GM23338 (cell line): ENCODE results near the gene GRIK2. TPM values are rescaled to one million over a fixed set of nuclear protein-coding genes. Genes with fewer than 3 reads are reported as not detected.

Source experiments
- ATAC-seq: fragments of 200-7000 bp; cut with Tn5 transposase; 3 replicates; pipeline ENCODE4 v1.9.1; 2020
- DNase-seq: peaks from one replicate; pipeline ENCODE4 v3.0.0-alpha.2; 2015; ENCODE audit warnings: low spot score
- H2AFZ ChIP-seq: fragments of 200-600 bp; sonication (generic); 2 replicates; pipeline ENCODE4 v1.8.0; 2016; ENCODE audit warnings: antibody characterized with exemption, mild to moderate bottlenecking, moderate library complexity
- H3F3A ChIP-seq: fragments of 200-600 bp; sonication (generic); replicated peaks from 2 replicates; pipeline ENCODE4 v1.8.0; 2017; ENCODE audit warnings: antibody characterized with exemption, mixed run types, low read depth
- H3K27ac ChIP-seq: fragments of 200-600 bp; sonication (generic); 2 replicates; pipeline ENCODE4 v1.6.1; 2016; ENCODE audit warnings: low read depth
- H3K27me3 ChIP-seq: fragments of 200-600 bp; sonication (generic); 2 replicates; pipeline ENCODE4 v1.8.0; 2016; ENCODE audit warnings: mild to moderate bottlenecking, mixed run types, moderate library complexity; ENCODE audit not compliant: insufficient read depth
- H3K36me3 ChIP-seq: fragments of 200-600 bp; sonication (generic); 2 replicates; pipeline ENCODE4 v1.8.0; 2016; ENCODE audit warnings: mild to moderate bottlenecking; ENCODE audit not compliant: insufficient read depth
- H3K4me1 ChIP-seq: fragments of 200-600 bp; sonication (generic); 2 replicates; pipeline ENCODE4 v1.8.0; 2016; ENCODE audit warnings: mild to moderate bottlenecking, moderate library complexity; ENCODE audit not compliant: insufficient read depth
- H3K4me2 ChIP-seq: fragments of 200-600 bp; sonication (generic); 2 replicates; pipeline ENCODE4 v1.7.1; 2017; ENCODE audit warnings: mixed run types
- H3K4me3 ChIP-seq: fragments of 200-600 bp; sonication (generic); 2 replicates; pipeline ENCODE4 v1.6.1; 2016; ENCODE audit warnings: mixed run types
- H3K79me2 ChIP-seq: fragments of 200-600 bp; sonication (generic); replicated peaks from 2 replicates; pipeline ENCODE4 v1.8.0; 2017; ENCODE audit warnings: mild to moderate bottlenecking; ENCODE audit not compliant: insufficient read depth
- H3K9me2 ChIP-seq: fragments of 200-600 bp; sonication (generic); 2 replicates; pipeline ENCODE4 v1.8.0; 2017; ENCODE audit not compliant: insufficient read depth
- H4K20me1 ChIP-seq: fragments of 200-600 bp; sonication (generic); replicated peaks from 2 replicates; pipeline ENCODE4 v1.8.0; 2017; ENCODE audit warnings: mild to moderate bottlenecking; ENCODE audit not compliant: insufficient read depth
- H3K27ac Mint-ChIP-seq: 2 replicates; pipeline ENCODE4 v1.8.0; 2020; ENCODE audit warnings: inconsistent platforms, mild to moderate bottlenecking, moderate library complexity, mixed read lengths
- H3K27me3 Mint-ChIP-seq: 3 replicates; pipeline ENCODE4 v1.8.0; 2022; ENCODE audit warnings: low read depth, mild to moderate bottlenecking, moderate library complexity, mixed read lengths, inconsistent platforms; ENCODE audit not compliant: insufficient read depth, poor library complexity
- H3K36me3 Mint-ChIP-seq: 3 replicates; pipeline ENCODE4 v1.8.0; 2021; ENCODE audit warnings: low read depth, mild to moderate bottlenecking, inconsistent platforms, moderate library complexity, mixed read lengths
- H3K4me1 Mint-ChIP-seq: 3 replicates; pipeline ENCODE4 v1.8.0; 2020; ENCODE audit warnings: mild to moderate bottlenecking, inconsistent platforms, mixed read lengths
- H3K4me3 Mint-ChIP-seq: 3 replicates; pipeline ENCODE4 v1.8.0; 2021; ENCODE audit warnings: moderate library complexity, mild to moderate bottlenecking, inconsistent platforms, mixed read lengths
- H3K9me3 Mint-ChIP-seq: 3 replicates; pipeline ENCODE4 v1.8.0; 2020; ENCODE audit warnings: moderate library complexity, mild to moderate bottlenecking, inconsistent platforms, mixed read lengths
- CREB1 ChIP-seq: fragments of 250-450 bp; sonication (Bioruptor Pico); IDR thresholded peaks from 2 replicates; pipeline ENCODE4 v1.5.0; 2020; ENCODE audit warnings: low read depth, mild to moderate bottlenecking, moderate library complexity
- CTCF ChIP-seq, 2 experiments: fragments of 200-600 bp in 1 of 2; sonication (generic) in 1 of 2; conservative IDR thresholded peaks; 2 replicates each; pipeline versions ENCODE4 v1.5.1 to v1.6.1; 2016 to 2017; ENCODE audit warnings: antibody characterized with exemption in 2 of 2, low read depth in 2 of 2, mild to moderate bottlenecking in 2 of 2, moderate library complexity in 1 of 2
- ETS1 ChIP-seq: IDR thresholded peaks from 2 replicates; pipeline ENCODE4 v1.6.1; 2016; ENCODE audit warnings: antibody characterized with exemption
- EZH2 ChIP-seq: fragments of 200-600 bp; sonication (generic); IDR thresholded peaks from one replicate; pipeline ENCODE4 v1.8.0; 2017; ENCODE audit warnings: antibody characterized with exemption, mild to moderate bottlenecking, low read depth; ENCODE audit not compliant: unreplicated experiment
- EZH2phosphoT487 ChIP-seq: fragments of 200-600 bp; sonication (generic); IDR thresholded peaks from one replicate; pipeline ENCODE4 v1.8.1; 2018; ENCODE audit warnings: antibody characterized with exemption; ENCODE audit not compliant: unreplicated experiment
- JUNB ChIP-seq: IDR thresholded peaks from one replicate; pipeline ENCODE4 v1.6.1; 2016; ENCODE audit warnings: antibody characterized with exemption; ENCODE audit not compliant: unreplicated experiment
- NANOG ChIP-seq: IDR thresholded peaks from 2 replicates; pipeline ENCODE4 v1.6.1; 2016; ENCODE audit warnings: antibody characterized with exemption, borderline replicate concordance
- POLR2AphosphoS5 ChIP-seq: IDR thresholded peaks from 2 replicates; pipeline ENCODE4 v1.6.1; 2016; ENCODE audit warnings: antibody characterized with exemption, low read depth
- REST ChIP-seq: IDR thresholded peaks from one replicate; pipeline ENCODE4 v1.6.1; 2018; ENCODE audit warnings: antibody characterized with exemption; ENCODE audit not compliant: unreplicated experiment
- STAT1 ChIP-seq: IDR thresholded peaks from one replicate; pipeline ENCODE4 v1.6.1; 2016; ENCODE audit warnings: antibody characterized with exemption; ENCODE audit not compliant: unreplicated experiment
- ZNF114 ChIP-seq: fragments of 250-450 bp; sonication (Bioruptor Pico); IDR thresholded peaks from 2 replicates; pipeline ENCODE4 v1.5.0; 2020; ENCODE audit warnings: mild to moderate bottlenecking, moderate library complexity
- ZNF331 ChIP-seq: fragments of 250-450 bp; sonication (Bioruptor Pico); IDR thresholded peaks from 2 replicates; pipeline ENCODE4 v1.5.0; 2020; ENCODE audit warnings: low read depth, mild to moderate bottlenecking, moderate library complexity
- ZNF462 ChIP-seq: fragments of 250-450 bp; sonication (Bioruptor Pico); IDR thresholded peaks from 2 replicates; pipeline ENCODE4 v1.5.0; 2020; ENCODE audit warnings: mild to moderate bottlenecking, moderate library complexity
- polyA plus RNA-seq: library from polyadenylated mRNA; unstranded; fragments of >200 nt; fragmentation: Nextera tagmentation; extraction: Ambion mirVana; gene quantifications from 2 replicates; pipeline ENCODE4 v1.2.1, GENCODE V29; 2016
- total RNA-seq: library from RNA; depleted of rRNA; stranded (reverse); fragments of >200 nt; shearing (Covaris generic); gene quantifications from 2 replicates; pipeline ENCODE4 v1.2.3, GENCODE V29; 2014

GRIK2 gene
- total and polyA plus RNA-seq, 2 experiments from 2014 or later: 0.73 to 3.0 TPM

- no peak overlapping the region for H2AFZ ChIP-seq
- H3K27me3 Mint-ChIP-seq: no peaks in the 10 kb centered on the region
- H3F3A ChIP-seq: no peaks in the 10 kb centered on the region
- no peak for TF ChIP-seq POLR2AphosphoS5
- no peak for TF ChIP-seq JUNB
- TF ChIP-seq CREB1: no peak
- no peak for TF ChIP-seq NANOG
- no peak for TF ChIP-seq STAT1
- TF ChIP-seq ETS1: no peak
- TF ChIP-seq CTCF (conservative IDR thresholded peaks at IDR 0.05; ENCODE audit: low read depth in 2 of 2): no peak
- TF ChIP-seq ZNF462 (CRISPR knock-in tag): no peak
- no peak for TF ChIP-seq ZNF331 (CRISPR knock-in tag)
- no peak for TF ChIP-seq ZNF114
- no peak for TF ChIP-seq EZH2phosphoT487
- TF ChIP-seq EZH2: no peak
- TF ChIP-seq REST: no peak
- H3K4me3 Mint-ChIP-seq: no peak overlapping the region
- peaks cover 16% of the 10 kb centered on the region for H3K4me1 ChIP-seq
- H4K20me1 ChIP-seq: no peaks in the 10 kb centered on the region
- H3K79me2 ChIP-seq: no peaks in the 10 kb centered on the region
- H3K27ac ChIP-seq: no peak overlapping the region
- no peaks in the 10 kb centered on the region for H3K27me3 ChIP-seq
- H3K27ac Mint-ChIP-seq: no peak overlapping the region
- DNase-seq (peak; percentile 28), ATAC-seq (peak; percentile 58)
- H3K36me3 Mint-ChIP-seq: peaks cover 13% of the 10 kb centered on the region
- peaks cover 3% of the 10 kb centered on the region; the same call in 2 of the 3 replicates for H3K9me3 Mint-ChIP-seq
- H3K4me2 ChIP-seq: no peak overlapping the region
- no peaks in the 10 kb centered on the region for H3K36me3 ChIP-seq
- peaks cover 1% of the 10 kb centered on the region; the same call in 1 of the 2 replicates for H3K9me2 ChIP-seq
- no peak overlapping the region for H3K4me3 ChIP-seq
- H3K4me1 Mint-ChIP-seq: peaks cover 17% of the 10 kb centered on the region
These were observed 385.7 kb downstream of the GRIK2 start for GRCh38 chr6:101779051-101779844.
